OCI-LY3 (cell line): ENCODE data around the gene GRIA3.

Source experiments
- EZH2phosphoT487 ChIP-seq: fragments of 200-600 bp; shearing (Covaris generic); IDR thresholded peaks from 2 replicates; pipeline ENCODE4 v1.6.1; 2018; ENCODE audit warnings: antibody characterized with exemption, mixed run types, low read depth
- TF ChIP-seq, protein P1 (sequence below): fragments of 200-600, 300-600 bp; sonication (generic); IDR thresholded peaks from 2 replicates; pipeline ENCODE4 v1.5.1; 2014; ENCODE audit warnings: antibody characterized with exemption, low read length, low read depth

DNA sequence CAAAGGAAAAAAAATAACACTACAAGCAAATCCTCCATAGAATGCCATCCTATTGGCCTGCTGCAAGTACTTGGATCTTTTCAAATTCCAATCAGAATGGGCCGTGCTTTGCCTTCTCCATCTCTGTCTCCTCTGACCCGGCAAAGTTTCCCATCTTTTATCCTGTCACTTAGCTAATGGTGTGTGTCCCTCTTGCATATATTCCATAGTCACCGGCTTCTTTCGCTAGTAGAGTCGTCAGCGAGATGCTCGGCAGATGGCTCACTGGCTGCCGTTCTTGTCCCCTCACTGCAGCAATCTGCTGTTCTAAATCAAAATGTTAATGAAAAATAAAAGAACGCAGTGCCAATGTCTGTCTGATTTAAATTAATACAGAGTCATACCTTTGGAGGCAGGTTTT, 22.1 kb downstream of the GRIA3 start:
- TF ChIP-seq, protein P1, sequence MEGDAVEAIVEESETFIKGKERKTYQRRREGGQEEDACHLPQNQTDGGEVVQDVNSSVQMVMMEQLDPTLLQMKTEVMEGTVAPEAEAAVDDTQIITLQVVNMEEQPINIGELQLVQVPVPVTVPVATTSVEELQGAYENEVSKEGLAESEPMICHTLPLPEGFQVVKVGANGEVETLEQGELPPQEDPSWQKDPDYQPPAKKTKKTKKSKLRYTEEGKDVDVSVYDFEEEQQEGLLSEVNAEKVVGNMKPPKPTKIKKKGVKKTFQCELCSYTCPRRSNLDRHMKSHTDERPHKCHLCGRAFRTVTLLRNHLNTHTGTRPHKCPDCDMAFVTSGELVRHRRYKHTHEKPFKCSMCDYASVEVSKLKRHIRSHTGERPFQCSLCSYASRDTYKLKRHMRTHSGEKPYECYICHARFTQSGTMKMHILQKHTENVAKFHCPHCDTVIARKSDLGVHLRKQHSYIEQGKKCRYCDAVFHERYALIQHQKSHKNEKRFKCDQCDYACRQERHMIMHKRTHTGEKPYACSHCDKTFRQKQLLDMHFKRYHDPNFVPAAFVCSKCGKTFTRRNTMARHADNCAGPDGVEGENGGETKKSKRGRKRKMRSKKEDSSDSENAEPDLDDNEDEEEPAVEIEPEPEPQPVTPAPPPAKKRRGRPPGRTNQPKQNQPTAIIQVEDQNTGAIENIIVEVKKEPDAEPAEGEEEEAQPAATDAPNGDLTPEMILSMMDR, result no peak
- no peak for TF ChIP-seq EZH2phosphoT487
